ENCODE results near the gene SLC26A2. TPM values are rescaled to one million over a fixed set of nuclear protein-coding genes. Genes with fewer than 3 reads are reported as not detected.

SLC26A2 gene
- total and polyA plus RNA-seq, 3 donors from 2014 or later = 7.4 to 16.3 (median 13.5) TPM

- H3K9me3 ChIP-seq = no peaks in the 10 kb centered on the region
- intact Hi-C loops (cut with DNase I; ENCODE audit: low total_unique reads) = no loop called here
- H3K36me3 ChIP-seq (ENCODE audit: low read depth, missing control alignments) = no peaks in the 10 kb centered on the region
- H3K27ac ChIP-seq = peak overlapping the region; percentile 60 to 65
- TF ChIP-seq, protein P1, sequence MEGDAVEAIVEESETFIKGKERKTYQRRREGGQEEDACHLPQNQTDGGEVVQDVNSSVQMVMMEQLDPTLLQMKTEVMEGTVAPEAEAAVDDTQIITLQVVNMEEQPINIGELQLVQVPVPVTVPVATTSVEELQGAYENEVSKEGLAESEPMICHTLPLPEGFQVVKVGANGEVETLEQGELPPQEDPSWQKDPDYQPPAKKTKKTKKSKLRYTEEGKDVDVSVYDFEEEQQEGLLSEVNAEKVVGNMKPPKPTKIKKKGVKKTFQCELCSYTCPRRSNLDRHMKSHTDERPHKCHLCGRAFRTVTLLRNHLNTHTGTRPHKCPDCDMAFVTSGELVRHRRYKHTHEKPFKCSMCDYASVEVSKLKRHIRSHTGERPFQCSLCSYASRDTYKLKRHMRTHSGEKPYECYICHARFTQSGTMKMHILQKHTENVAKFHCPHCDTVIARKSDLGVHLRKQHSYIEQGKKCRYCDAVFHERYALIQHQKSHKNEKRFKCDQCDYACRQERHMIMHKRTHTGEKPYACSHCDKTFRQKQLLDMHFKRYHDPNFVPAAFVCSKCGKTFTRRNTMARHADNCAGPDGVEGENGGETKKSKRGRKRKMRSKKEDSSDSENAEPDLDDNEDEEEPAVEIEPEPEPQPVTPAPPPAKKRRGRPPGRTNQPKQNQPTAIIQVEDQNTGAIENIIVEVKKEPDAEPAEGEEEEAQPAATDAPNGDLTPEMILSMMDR (IDR thresholded peaks at IDR 0.05) = no peak
- no peak for TF ChIP-seq POLR2A (IDR thresholded peaks at IDR 0.05)
- H3K27me3 ChIP-seq = no peaks in the 10 kb centered on the region
- no peak for DNase-seq
- H3K4me1 ChIP-seq = peaks cover 6% of the 10 kb centered on the region
- WGBS, 2 donors = 22 to 33% methylated on average over 14 of the region's 14 CpGs
- peak overlapping the region; percentile 46 to 54 for H3K4me3 ChIP-seq
Measured at GRCh38 chr5:149931992-149932436, 28.5 kb upstream of the SLC26A2 start.

- peak; percentile 32 for DNase-seq
- peaks cover 6% of the 10 kb centered on the region for H3K4me1 ChIP-seq
- WGBS, 2 donors = 28 to 44% methylated on average over 24 to 25 of the region's 25 CpGs
- intact Hi-C loops (cut with DNase I; ENCODE audit: low total_unique reads) = no loop called here
- H3K4me3 ChIP-seq = peak overlapping the region; percentile 46 to 54
- no peaks in the 10 kb centered on the region for H3K9me3 ChIP-seq
- peak overlapping the region; percentile 60 to 65 for H3K27ac ChIP-seq
- no peak for TF ChIP-seq POLR2A (IDR thresholded peaks at IDR 0.05)
- TF ChIP-seq, protein P1 (IDR thresholded peaks at IDR 0.05) = peak; percentile 14 to 44 (median 39)
- no peaks in the 10 kb centered on the region for H3K27me3 ChIP-seq
- no peaks in the 10 kb centered on the region for H3K36me3 ChIP-seq (ENCODE audit: low read depth, missing control alignments)
Measured at GRCh38 chr5:149932445-149933350, 27.9 kb upstream of the SLC26A2 start.

DNA sequence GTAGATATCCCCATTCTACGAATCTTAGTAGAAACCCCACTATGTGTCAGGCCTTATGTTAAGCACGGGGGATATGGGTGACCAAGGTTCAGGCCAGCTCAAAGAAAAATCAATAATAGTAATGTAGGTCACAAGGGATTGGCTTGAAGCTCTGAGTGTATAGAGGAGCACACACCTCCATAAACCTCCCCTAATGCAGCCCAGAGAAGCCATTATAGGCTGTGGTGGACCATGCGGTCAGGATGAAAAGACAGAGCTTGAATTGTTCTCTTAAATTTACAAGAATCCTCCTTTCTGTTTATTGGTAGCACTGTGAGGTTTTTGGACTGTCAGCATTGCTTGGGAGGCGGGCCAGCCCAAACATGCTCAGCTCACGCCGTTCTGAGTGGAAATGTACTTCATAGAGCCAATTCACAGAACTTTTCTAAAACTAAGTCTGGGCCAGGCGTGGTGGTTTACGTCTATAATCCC is 25.1 kb upstream of the SLC26A2 start:
- peak overlapping the region; percentile 2 to 42 for H3K27ac ChIP-seq
- peaks cover 12% of the 10 kb centered on the region for H3K4me1 ChIP-seq
- H3K36me3 ChIP-seq (ENCODE audit: low read depth, missing control alignments) = no peaks in the 10 kb centered on the region
- H3K9me3 ChIP-seq = no peaks in the 10 kb centered on the region
- intact Hi-C loops (cut with DNase I; ENCODE audit: low total_unique reads) = no loop called here
- no peak for TF ChIP-seq POLR2A (IDR thresholded peaks at IDR 0.05)
- TF ChIP-seq, protein P1 (IDR thresholded peaks at IDR 0.05) = no peak
- H3K27me3 ChIP-seq = no peaks in the 10 kb centered on the region
- WGBS, 2 donors = 62 to 64% methylated on average over 8 of the region's 8 CpGs
- H3K4me3 ChIP-seq = no peak overlapping the region
- peak; percentile 64 for DNase-seq

- H3K4me1 ChIP-seq = peaks cover 12% of the 10 kb centered on the region
- intact Hi-C loops (cut with DNase I; ENCODE audit: low total_unique reads) = no loop called here
- H3K36me3 ChIP-seq (ENCODE audit: low read depth, missing control alignments) = no peaks in the 10 kb centered on the region
- DNase-seq = no peak
- WGBS, 2 donors = 79 to 94% methylated on average over 1 of the region's 1 CpG
- no peak overlapping the region for H3K27ac ChIP-seq
- no peak for TF ChIP-seq POLR2A (IDR thresholded peaks at IDR 0.05)
- TF ChIP-seq, protein P1 (IDR thresholded peaks at IDR 0.05) = no peak
- H3K27me3 ChIP-seq = no peaks in the 10 kb centered on the region
- no peak overlapping the region for H3K4me3 ChIP-seq
- no peaks in the 10 kb centered on the region for H3K9me3 ChIP-seq
Measured at GRCh38 chr5:149936044-149936699, 24.4 kb upstream of the SLC26A2 start.
